Upper lobe of left lung (tissue), 6 donors: Measurements from ENCODE around the gene DXO. TPM values are rescaled to one million over a fixed set of nuclear protein-coding genes. Genes with fewer than 3 reads are reported as not detected.
A peak's percentile ranks its signal among the peaks of the same experiment; 100 is the strongest.

Experiments used
- ATAC-seq, 2 donors: fragments of 200-7000 bp; cut with Tn5 transposase; one replicate each; pipeline ENCODE4 v1.9.1; 2022; ENCODE audit warnings: mild to moderate bottlenecking in 2 of 2, moderate library complexity in 2 of 2; ENCODE audit not compliant: low FRiP score in 2 of 2
- DNase-seq, 2 donors: peaks; one replicate each; pipeline ENCODE4 v3.0.0-alpha.2; 2019 to 2020
- H3K27ac ChIP-seq, 4 donors: fragments of 200-600 bp; sonication (generic); one replicate each; pipeline ENCODE4 v1.5.1; 2016 to 2019
- H3K27me3 ChIP-seq, 4 donors: fragments of 200-600 bp; sonication (generic); one replicate each; pipeline ENCODE4 v1.5.1; 2017 to 2019
- H3K36me3 ChIP-seq, 4 donors: fragments of 200-600 bp; sonication (generic); one replicate each; pipeline ENCODE4 v1.5.1; 2016 to 2019
- H3K4me1 ChIP-seq, 4 donors: fragments of 200-600 bp; sonication (generic); one replicate each; pipeline ENCODE4 v1.5.1; 2018 to 2019
- H3K4me3 ChIP-seq, 4 donors: fragments of 200-600 bp; sonication (generic); one replicate each; pipeline ENCODE4 v1.5.1; 2017 to 2019; ENCODE audit warnings: mild to moderate bottlenecking in 2 of 4, moderate library complexity in 1 of 4
- H3K9me3 ChIP-seq, 4 donors: fragments of 200-600 bp; sonication (generic); one replicate each; pipeline ENCODE4 v1.5.1; 2018 to 2019
- CTCF ChIP-seq, 6 experiments: fragments of 450-650 bp in 4 of 6; fragments of 200-600 bp in 2 of 6; sonication (generic) in 2 of 6; IDR thresholded peaks; one replicate each; pipeline ENCODE4 v1.5.1; 2016 to 2019; ENCODE audit warnings: antibody characterized with exemption in 6 of 6
- EP300 ChIP-seq, 4 donors: sonication (generic); formaldehyde crosslinking; IDR thresholded peaks; one replicate each; pipeline ENCODE4 v1.5.1; 2017; ENCODE audit warnings: antibody characterized with exemption in 4 of 4, control low read depth in 2 of 4
- POLR2A ChIP-seq, 4 donors: fragments of 450-650 bp; IDR thresholded peaks; one replicate each; pipeline ENCODE4 v1.5.1; 2016 to 2017; ENCODE audit warnings: antibody characterized with exemption in 4 of 4, mild to moderate bottlenecking in 2 of 4
- POLR2AphosphoS5 ChIP-seq, 2 donors: sonication (generic); formaldehyde crosslinking; IDR thresholded peaks; one replicate each; pipeline ENCODE4 v1.5.1; 2017; ENCODE audit warnings: antibody characterized with exemption in 2 of 2
- WGBS, 2 donors: methylation state at CpG; one replicate each; pipeline ENCODE4 v1.1.5; 2017 to 2018; 5-methylcytosine and 5-hydroxymethylcytosine counted together
- small RNA-seq, 4 donors: library from RNA; depleted of rRNA; stranded (forward); fragments of <200 nt; gene quantifications; one replicate each; pipeline ENCODE3, GENCODE V24; 2016
- total RNA-seq, 6 donors: library from RNA; depleted of rRNA in 4 of 6; stranded (reverse); fragments of >200 nt in 4 of 6; gene quantifications; one replicate each; pipeline versions ENCODE4 v1.1.0 to v1.2.1, GENCODE V29; 2016 to 2021
- donor health status: DM: no; HTN: no; CAD: no; lungs with moderate emphysema.
- donor health status: DM: no; HTN: yes; CAD: no; lungs with severe emphysema.

Gene DXO
- total RNA-seq, 6 donors from 2014 or later = 14.1 to 40.9 (median 19.3) TPM

- Histone ChIP-seq H3K4me3 (peak overlapping the region in 3 of 4 donors; percentile 36 to 49 (median 46)), H3K4me1 (peaks cover 0 to 19% (median 4%) of the 10 kb centered on the region in 4 donors), H3K9me3 (no peaks in the 10 kb centered on the region), H3K27ac (peak overlapping the region; percentile 28 to 88 (median 73)), H3K36me3 (no peaks in the 10 kb centered on the region), H3K27me3 (no peaks in the 10 kb centered on the region)
- 68 to 70% methylated on average over 7 to 11 of the region's 11 CpGs for WGBS, 2 donors
- ATAC-seq = peak; percentile 19 to 31
- no peak for DNase-seq
- TF ChIP-seq CTCF (IDR thresholded peaks at IDR 0.05) (no peak), POLR2A (IDR thresholded peaks at IDR 0.05) (no peak), POLR2AphosphoS5 (IDR thresholded peaks at IDR 0.05) (no peak), EP300 (IDR thresholded peaks at IDR 0.05) (no peak)
Measured at GRCh38 chr6:31927863-31928671, 43.9 kb downstream of the DXO start.

GRCh38 chr6:31927242-31927862 is 44.6 kb downstream of the DXO start, which contains the start of gene C2:
TSS of gene C2 (plus strand) at chr6:31927717. CDS start at chr6:31927753, 36 bp downstream.
- ATAC-seq (peak; percentile 58 to 80), DNase-seq (peak in 1 of 2 donors; percentile 66)
- TF ChIP-seq POLR2AphosphoS5 (IDR thresholded peaks at IDR 0.05) (no peak), EP300 (IDR thresholded peaks at IDR 0.05) (no peak), POLR2A (IDR thresholded peaks at IDR 0.05) (peak in 1 of 4 donors; percentile 53)
- Histone ChIP-seq H3K27me3 (no peaks in the 10 kb centered on the region), H3K4me1 (peaks cover 0 to 19% (median 4%) of the 10 kb centered on the region in 4 donors), H3K27ac (peak within 1 kb of the TSS; percentile 28 to 88 (median 73)), H3K4me3 (peak within 1 kb of the TSS in 3 of 4 donors; percentile 36 to 49 (median 46)), H3K36me3 (no peaks in the 10 kb centered on the region), H3K9me3 (no peaks in the 10 kb centered on the region)
- WGBS, 2 donors = 51 to 60% methylated on average over 11 of the region's 11 CpGs

- ATAC-seq (peak in 1 of 2 donors; percentile 13), DNase-seq (peak in 1 of 2 donors; percentile 31)
- H3K27ac ChIP-seq = no peak overlapping the region
- H3K9me3 ChIP-seq = no peaks in the 10 kb centered on the region
- WGBS, 2 donors = 13 to 17% methylated on average over 5 of the region's 5 CpGs
- no peaks in the 10 kb centered on the region for H3K27me3 ChIP-seq
- H3K36me3 ChIP-seq = no peaks in the 10 kb centered on the region
- H3K4me1 ChIP-seq = peaks cover 15 to 24% (median 20%) of the 10 kb centered on the region in 4 donors
- TF ChIP-seq POLR2A (IDR thresholded peaks at IDR 0.05) = no peak
- peak in 3 of 6 experiments; percentile 5 to 22 (median 12) for TF ChIP-seq CTCF (IDR thresholded peaks at IDR 0.05)
- no peak for TF ChIP-seq EP300 (IDR thresholded peaks at IDR 0.05)
- no peak for TF ChIP-seq POLR2AphosphoS5 (IDR thresholded peaks at IDR 0.05)
- no peak overlapping the region for H3K4me3 ChIP-seq
Measured at GRCh38 chr6:31922942-31923341, 49.0 kb downstream of the DXO start.

DNA sequence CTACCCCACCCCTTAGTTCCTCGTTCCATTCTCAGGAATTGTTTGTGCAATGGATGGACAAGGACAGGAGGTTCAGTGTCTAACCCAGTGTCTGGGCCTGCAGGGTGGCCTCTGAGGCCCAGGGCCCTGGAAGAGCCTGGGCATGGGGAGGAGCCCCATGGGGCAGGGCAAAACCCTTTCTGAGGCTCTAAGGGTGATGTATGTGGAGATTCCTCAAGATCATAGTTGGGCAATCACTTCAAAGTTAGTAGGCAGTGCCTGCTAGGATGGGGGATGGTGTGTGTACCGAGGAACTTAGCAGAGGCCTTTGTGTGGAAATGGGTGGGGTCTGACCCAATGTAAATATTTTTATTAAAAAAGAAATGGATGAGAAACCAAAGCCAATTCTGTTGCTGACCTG is 51.1 kb downstream of the DXO start:
- TF ChIP-seq POLR2A (IDR thresholded peaks at IDR 0.05) (peak in 1 of 4 donors; percentile 17), CTCF (IDR thresholded peaks at IDR 0.05) (no peak), POLR2AphosphoS5 (IDR thresholded peaks at IDR 0.05) (peak in 1 of 2 donors; percentile 59), EP300 (IDR thresholded peaks at IDR 0.05) (peak in 1 of 4 donors; percentile 57)
- Histone ChIP-seq H3K36me3 (no peaks in the 10 kb centered on the region), H3K27ac (peak overlapping the region; percentile 63 to 84 (median 81)), H3K27me3 (no peaks in the 10 kb centered on the region), H3K4me3 (no peak overlapping the region), H3K4me1 (peaks cover 15 to 24% (median 20%) of the 10 kb centered on the region in 4 donors), H3K9me3 (no peaks in the 10 kb centered on the region)
- WGBS, 2 donors = 22 to 44% methylated on average over 2 of the region's 2 CpGs
- ATAC-seq (peak; percentile 44 to 61), DNase-seq (peak in 1 of 2 donors; percentile 73)

Small RNAs within 50 kb of the gene (small RNA-seq; reads per million reads assigned to genes)
- 0 reads per million in 4 donors for gene AL645922.1

Other genes with a start within 250 kb of the DXO start
- 1 to 10 TPM in 3 of 6 donors, under 1 TPM in 2, not detected in 1; 0.30 to 4.1 (median 1.2) TPM for gene MPIG6B, start 248.8 kb downstream of the DXO start, total RNA-seq
- gene DDAH2, start 242.8 kb downstream of the DXO start, total RNA-seq = 100 to 1,000 TPM in 2 of 6 donors, 10 to 100 TPM in 4; 46.6 to 157 (median 83.7) TPM
- gene CLIC1, start 235.6 kb downstream of the DXO start, total RNA-seq = 100 to 1,000 TPM; 138 to 497 (median 277) TPM
- 10 to 100 TPM in 4 of 6 donors, 1 to 10 TPM in 2; 7.3 to 52.4 (median 13.1) TPM for gene MSH5, start 232.1 kb downstream of the DXO start, total RNA-seq
- 10 to 100 TPM in 1 of 6 donors, 1 to 10 TPM in 5; 1.1 to 15.7 (median 5.3) TPM for gene SAPCD1, start 209.5 kb downstream of the DXO start, total RNA-seq
- gene VWA7, start 194.8 kb downstream of the DXO start, total RNA-seq = 1 to 10 TPM; 4.0 to 7.4 (median 6.6) TPM
- gene VARS1, start 176.4 kb downstream of the DXO start, total RNA-seq = 10 to 100 TPM; 21.2 to 67.8 (median 39.7) TPM
- 10 to 100 TPM in 5 of 6 donors, 1 to 10 TPM in 1; 5.0 to 44.9 (median 20.9) TPM for gene LSM2, start 165.2 kb downstream of the DXO start, total RNA-seq
- gene HSPA1L, start 156.9 kb downstream of the DXO start, total RNA-seq = 1 to 10 TPM in 5 of 6 donors, under 1 TPM in 1; 0.89 to 3.1 (median 2.0) TPM
- gene HSPA1A, start 156.6 kb downstream of the DXO start, total RNA-seq = 100 to 1,000 TPM in 5 of 6 donors, 10 to 100 TPM in 1; 80.7 to 236 (median 144) TPM
- 100 to 1,000 TPM in 5 of 6 donors, 10 to 100 TPM in 1; 92.2 to 177 (median 127) TPM for gene HSPA1B, start 144.4 kb downstream of the DXO start, total RNA-seq
- gene NEU1, start 109.3 kb downstream of the DXO start, total RNA-seq = 10 to 100 TPM; 28.3 to 90.3 (median 64.6) TPM
- 10 to 100 TPM; 19.1 to 84.2 (median 42.0) TPM for gene SLC44A4, start 93.1 kb downstream of the DXO start, total RNA-seq
- 10 to 100 TPM; 23.6 to 57.3 (median 41.7) TPM for gene EHMT2, start 74.4 kb downstream of the DXO start, total RNA-seq
- 1 to 10 TPM; 1.0 to 7.5 (median 2.2) TPM for gene ZBTB12, start 70.1 kb downstream of the DXO start, total RNA-seq
- 100 to 1,000 TPM; 119 to 322 (median 233) TPM for gene C2, start 44.4 kb downstream of the DXO start, total RNA-seq
- gene CFB, start 26.0 kb downstream of the DXO start, total RNA-seq = 100 to 1,000 TPM in 1 of 6 donors, 10 to 100 TPM in 5; 15.0 to 199 (median 58.1) TPM
- gene NELFE, start 13.2 kb downstream of the DXO start, total RNA-seq = 10 to 100 TPM; 42.8 to 84.2 (median 63.0) TPM
- 100 to 1,000 TPM in 1 of 6 donors, 10 to 100 TPM in 5; 27.7 to 172 (median 58.6) TPM for gene SKIC2, start 13.0 kb downstream of the DXO start, total RNA-seq
- gene C4A, start 9.9 kb upstream of the DXO start, total RNA-seq = 100 to 1,000 TPM in 4 of 6 donors, 10 to 100 TPM in 2; 89.8 to 217 (median 139) TPM
- 100 to 1,000 TPM in 3 of 6 donors, 10 to 100 TPM in 3; 85.7 to 193 (median 97.7) TPM for gene C4B, start 42.7 kb upstream of the DXO start, total RNA-seq
- 1 to 10 TPM in 5 of 6 donors, under 1 TPM in 1; 0.30 to 2.3 (median 1.2) TPM for gene CYP21A2, start 66.3 kb upstream of the DXO start, total RNA-seq
- gene TNXB, start 137.2 kb upstream of the DXO start, total RNA-seq = 100 to 1,000 TPM in 4 of 6 donors, 10 to 100 TPM in 2; 58.1 to 206 (median 151) TPM
- gene ATF6B, start 156.1 kb upstream of the DXO start, total RNA-seq = 100 to 1,000 TPM in 3 of 6 donors, 10 to 100 TPM in 3; 35.3 to 230 (median 95.8) TPM
- 1 to 10 TPM in 5 of 6 donors, not detected in 1; 1.4 to 5.6 (median 4.6) TPM for gene FKBPL, start 158.2 kb upstream of the DXO start, total RNA-seq
- 1 to 10 TPM in 2 of 6 donors, under 1 TPM in 3, not detected in 1; 0.69 to 6.3 (median 0.98) TPM for gene PRRT1, start 179.8 kb upstream of the DXO start, total RNA-seq
- gene PPT2, start 182.0 kb upstream of the DXO start, total RNA-seq = 10 to 100 TPM in 5 of 6 donors, 1 to 10 TPM in 1; 7.0 to 64.8 (median 16.8) TPM
- 10 to 100 TPM in 2 of 6 donors, 1 to 10 TPM in 4; 6.1 to 37.7 (median 9.6) TPM for gene EGFL8, start 192.5 kb upstream of the DXO start, total RNA-seq
- 10 to 100 TPM; 25.9 to 54.5 (median 32.6) TPM for gene AGPAT1, start 203.9 kb upstream of the DXO start, total RNA-seq
- 10 to 100 TPM; 23.0 to 73.6 (median 59.1) TPM for gene RNF5, start 206.3 kb upstream of the DXO start, total RNA-seq
- gene AGER, start 212.1 kb upstream of the DXO start, total RNA-seq = 1,000 to 10,000 TPM in 5 of 6 donors, 100 to 1,000 TPM in 1; 543 to 2,806 (median 1,294) TPM
- gene PBX2, start 218.1 kb upstream of the DXO start, total RNA-seq = 100 to 1,000 TPM in 1 of 6 donors, 10 to 100 TPM in 5; 78.6 to 147 (median 93.4) TPM
- gene GPSM3, start 220.5 kb upstream of the DXO start, total RNA-seq = 10 to 100 TPM; 18.9 to 80.4 (median 30.6) TPM